ENCODE data around the gene PRKCE.

PRKCE gene

GRCh38 chr2:46170026-46170425, 518.6 kb downstream of the PRKCE start:
- Histone ChIP-seq H3K9ac (ENCODE audit: insufficient read length, low read depth) (no peak overlapping the region), H3K9me3 (ENCODE audit: insufficient read depth, low read length) (no peaks in the 10 kb centered on the region), H3K4me1 (ENCODE audit: insufficient read depth, insufficient read length) (peaks cover 10% of the 10 kb centered on the region), H3K36me3 (ENCODE audit: insufficient read depth, insufficient read length, low read length) (no peaks in the 10 kb centered on the region), H3K27me3 (ENCODE audit: insufficient read depth, insufficient read length) (no peaks in the 10 kb centered on the region), H3K4me3 (ENCODE audit: insufficient read length, low read depth) (no peak overlapping the region)
- TF ChIP-seq SUZ12 (IDR thresholded peaks at IDR 0.05; ENCODE audit: extremely low read depth, insufficient read depth, insufficient read length) (no peak), YY1 (IDR thresholded peaks at IDR 0.05; ENCODE audit: insufficient read depth, insufficient read length) (no peak), ZNF274 (IDR thresholded peaks at IDR 0.05; ENCODE audit: low read depth, low read length) (no peak)
- DNase-seq (ENCODE audit: low read depth, low spot score) = no peak

GRCh38 chr2:46170611-46171350, 519.3 kb downstream of the PRKCE start:
- H3K27me3 ChIP-seq (ENCODE audit: insufficient read depth, insufficient read length) = no peaks in the 10 kb centered on the region
- no peaks in the 10 kb centered on the region for H3K9me3 ChIP-seq (ENCODE audit: insufficient read depth, low read length)
- peaks cover 10% of the 10 kb centered on the region for H3K4me1 ChIP-seq (ENCODE audit: insufficient read depth, insufficient read length)
- no peak overlapping the region for H3K9ac ChIP-seq (ENCODE audit: insufficient read length, low read depth)
- H3K4me3 ChIP-seq (ENCODE audit: insufficient read length, low read depth) = no peak overlapping the region
- DNase-seq (ENCODE audit: low read depth, low spot score) = no peak
- H3K36me3 ChIP-seq (ENCODE audit: insufficient read depth, insufficient read length, low read length) = no peaks in the 10 kb centered on the region
- no peak for TF ChIP-seq YY1 (IDR thresholded peaks at IDR 0.05; ENCODE audit: insufficient read depth, insufficient read length)
- no peak for TF ChIP-seq SUZ12 (IDR thresholded peaks at IDR 0.05; ENCODE audit: extremely low read depth, insufficient read depth, insufficient read length)
- TF ChIP-seq ZNF274 (IDR thresholded peaks at IDR 0.05; ENCODE audit: low read depth, low read length) = no peak

GRCh38 chr2:46171411-46171953, 520.0 kb downstream of the PRKCE start:
- H3K4me1 ChIP-seq (ENCODE audit: insufficient read depth, insufficient read length) = peaks cover 10% of the 10 kb centered on the region

GRCh38 chr2:46171996-46172546, 520.6 kb downstream of the PRKCE start:
- Histone ChIP-seq H3K9ac (ENCODE audit: insufficient read length, low read depth) (no peak overlapping the region), H3K27me3 (ENCODE audit: insufficient read depth, insufficient read length) (no peaks in the 10 kb centered on the region), H3K4me1 (ENCODE audit: insufficient read depth, insufficient read length) (peaks cover 10% of the 10 kb centered on the region), H3K9me3 (ENCODE audit: insufficient read depth, low read length) (no peaks in the 10 kb centered on the region), H3K4me3 (ENCODE audit: insufficient read length, low read depth) (no peak overlapping the region), H3K36me3 (ENCODE audit: insufficient read depth, insufficient read length, low read length) (no peaks in the 10 kb centered on the region)
- TF ChIP-seq ZNF274 (IDR thresholded peaks at IDR 0.05; ENCODE audit: low read depth, low read length) (no peak), YY1 (IDR thresholded peaks at IDR 0.05; ENCODE audit: insufficient read depth, insufficient read length) (no peak), SUZ12 (IDR thresholded peaks at IDR 0.05; ENCODE audit: extremely low read depth, insufficient read depth, insufficient read length) (no peak)
- DNase-seq (ENCODE audit: low read depth, low spot score) = no peak

More at GRCh38 chr2:46171411-46171953, 520.0 kb downstream of the PRKCE start:
- DNase-seq (ENCODE audit: low read depth, low spot score) = peak; percentile 56
- H3K9ac ChIP-seq (ENCODE audit: insufficient read length, low read depth) = no peak overlapping the region
- H3K4me3 ChIP-seq (ENCODE audit: insufficient read length, low read depth) = no peak overlapping the region
- H3K36me3 ChIP-seq (ENCODE audit: insufficient read depth, insufficient read length, low read length) = no peaks in the 10 kb centered on the region
- H3K27me3 ChIP-seq (ENCODE audit: insufficient read depth, insufficient read length) = no peaks in the 10 kb centered on the region
- H3K9me3 ChIP-seq (ENCODE audit: insufficient read depth, low read length) = no peaks in the 10 kb centered on the region
- TF ChIP-seq ZNF274 (IDR thresholded peaks at IDR 0.05; ENCODE audit: low read depth, low read length) (no peak), SUZ12 (IDR thresholded peaks at IDR 0.05; ENCODE audit: extremely low read depth, insufficient read depth, insufficient read length) (no peak)

GRCh38 chr2:46173030-46173429, 521.6 kb downstream of the PRKCE start:
- TF ChIP-seq YY1 (IDR thresholded peaks at IDR 0.05; ENCODE audit: insufficient read depth, insufficient read length) (no peak), SUZ12 (IDR thresholded peaks at IDR 0.05; ENCODE audit: extremely low read depth, insufficient read depth, insufficient read length) (no peak), ZNF274 (IDR thresholded peaks at IDR 0.05; ENCODE audit: low read depth, low read length) (no peak)
- H3K9me3 ChIP-seq (ENCODE audit: insufficient read depth, low read length) = no peaks in the 10 kb centered on the region
- no peaks in the 10 kb centered on the region for H3K36me3 ChIP-seq (ENCODE audit: insufficient read depth, insufficient read length, low read length)
- peaks cover 10% of the 10 kb centered on the region for H3K4me1 ChIP-seq (ENCODE audit: insufficient read depth, insufficient read length)
- H3K27me3 ChIP-seq (ENCODE audit: insufficient read depth, insufficient read length) = no peaks in the 10 kb centered on the region
- H3K9ac ChIP-seq (ENCODE audit: insufficient read length, low read depth) = no peak overlapping the region
- no peak for DNase-seq (ENCODE audit: low read depth, low spot score)
- no peak overlapping the region for H3K4me3 ChIP-seq (ENCODE audit: insufficient read length, low read depth)

GRCh38 chr2:46173636-46174250, 522.3 kb downstream of the PRKCE start:
- H3K9ac ChIP-seq (ENCODE audit: insufficient read length, low read depth) = no peak overlapping the region
- no peak for DNase-seq (ENCODE audit: low read depth, low spot score)
- no peaks in the 10 kb centered on the region for H3K27me3 ChIP-seq (ENCODE audit: insufficient read depth, insufficient read length)
- no peaks in the 10 kb centered on the region for H3K36me3 ChIP-seq (ENCODE audit: insufficient read depth, insufficient read length, low read length)
- no peaks in the 10 kb centered on the region for H3K9me3 ChIP-seq (ENCODE audit: insufficient read depth, low read length)
- TF ChIP-seq ZNF274 (IDR thresholded peaks at IDR 0.05; ENCODE audit: low read depth, low read length) (no peak), SUZ12 (IDR thresholded peaks at IDR 0.05; ENCODE audit: extremely low read depth, insufficient read depth, insufficient read length) (no peak), YY1 (IDR thresholded peaks at IDR 0.05; ENCODE audit: insufficient read depth, insufficient read length) (no peak)
- H3K4me1 ChIP-seq (ENCODE audit: insufficient read depth, insufficient read length) = peaks cover 10% of the 10 kb centered on the region
- H3K4me3 ChIP-seq (ENCODE audit: insufficient read length, low read depth) = no peak overlapping the region

Measured in NT2/D1 (cell line).